Gastrocnemius medialis (tissue), 4 donors: ENCODE results near the gene MSI2. TPM values are rescaled to one million over a fixed set of nuclear protein-coding genes. Genes with fewer than 3 reads are reported as not detected.

Source experiments
- ATAC-seq, 2 donors: fragments of 150-250 bp; one replicate each; pipeline ENCODE4 v1.9.1; 2016
- DNase-seq, 2 donors: peaks; one replicate each; pipeline ENCODE4 v3.0.0-alpha.2; 2019
- H3K27ac ChIP-seq, 4 donors: fragments of 200-600 bp; sonication (generic); 1 replicate in 1 of 4; 2 replicates in 3 of 4; pipeline ENCODE4 v1.5.1; 2016 to 2018; ENCODE audit warnings: mild to moderate bottlenecking in 2 of 4, moderate library complexity in 1 of 4
- H3K27me3 ChIP-seq, 3 donors: fragments of 200-600 bp; sonication (generic) in 2 of 3; 1 replicate in 1 of 3; 2 replicates in 2 of 3; pipeline versions ENCODE4 v1.5.1 to v1.6.0; 2016 to 2019; ENCODE audit warnings: mild to moderate bottlenecking in 1 of 3, moderate library complexity in 1 of 3
- H3K36me3 ChIP-seq, 2 donors: fragments of 200-600 bp; sonication (generic) in 1 of 2; one replicate each; pipeline ENCODE4 v1.5.1; 2017 to 2018
- H3K4me1 ChIP-seq, 2 donors: fragments of 200-600 bp; sonication (generic) in 1 of 2; one replicate each; pipeline ENCODE4 v1.5.1; 2016 to 2017; ENCODE audit warnings: mild to moderate bottlenecking in 2 of 2
- H3K4me3 ChIP-seq, 4 donors: fragments of 200-600 bp; sonication (generic) in 3 of 4; 1 replicate in 1 of 4; 2 replicates in 3 of 4; pipeline ENCODE4 v1.5.1; 2016 to 2019; ENCODE audit warnings: mild to moderate bottlenecking in 2 of 4
- H3K9me3 ChIP-seq, 3 donors: fragments of 200-600 bp; sonication (generic) in 2 of 3; 1 replicate in 1 of 3; 2 replicates in 2 of 3; pipeline ENCODE4 v1.5.1; 2016 to 2019
- CTCF ChIP-seq, 5 experiments: fragments of 450-650 bp in 3 of 5; fragments of 200-600 bp in 2 of 5; sonication (generic) in 2 of 5; IDR thresholded peaks in 4 of 5; conservative IDR thresholded peaks in 1 of 5; 1 replicate in 4 of 5; 2 replicates in 1 of 5; pipeline ENCODE4 v1.5.1; 2016 to 2019; ENCODE audit warnings: antibody characterized with exemption in 5 of 5, mild to moderate bottlenecking in 3 of 5, moderate library complexity in 3 of 5
- POLR2A ChIP-seq, 2 donors: fragments of 450-650 bp; IDR thresholded peaks; one replicate each; pipeline ENCODE4 v1.6.1; 2017; ENCODE audit warnings: antibody characterized with exemption in 2 of 2, mild to moderate bottlenecking in 2 of 2, moderate library complexity in 2 of 2
- in situ Hi-C, 4 donors: fragments of 200-750 bp; cut with MboI; loops; one replicate each; pipeline versions ENCODE4 v1.15.0 to v1.8.0; 2017; ENCODE audit warnings: low sequenced_read_pairs in 4 of 4
- intact Hi-C: fragments of 100-400 bp; cut with DNase I; formaldehyde crosslinking; loops from one replicate; pipeline ENCODE4 v1.15.1; 2023; ENCODE audit warnings: low total_unique reads
- total RNA-seq, 4 donors: library from RNA; depleted of rRNA; stranded (reverse); fragments of >200 nt; gene quantifications; one replicate each; pipeline versions ENCODE4 v1.1.0 to v1.2.3, GENCODE V29; 2016

MSI2 gene
- total RNA-seq, 4 donors from 2014 or later = 33.1 to 66.2 (median 48.5) TPM

GRCh38 chr17:57675427-57676387 is 419.4 kb downstream of the MSI2 start:
- ATAC-seq = no peak
- Histone ChIP-seq H3K27ac (no peak overlapping the region), H3K4me3 (no peak overlapping the region), H3K36me3 (peaks cover 0 to 11% of the 10 kb centered on the region in 2 donors), H3K27me3 (no peaks in the 10 kb centered on the region), H3K9me3 (no peaks in the 10 kb centered on the region), H3K4me1 (peaks cover 0 to 18% of the 10 kb centered on the region in 2 donors)
- in situ Hi-C loops = loop anchor here in 1 of 4 donors (10.0 kb wide), 1 partner anchor 541 kb away; no protein-coding TSS in a partner anchor
- no peak for DNase-seq
- TF ChIP-seq POLR2A (IDR thresholded peaks at IDR 0.05) = no peak
- TF ChIP-seq CTCF (IDR thresholded peaks at IDR 0.05 in 4 of 5, conservative IDR thresholded peaks at IDR 0.05 in 1 of 5) = no peak
- intact Hi-C loops = no loop called here

GRCh38 chr17:57676543-57676942 is 420.2 kb downstream of the MSI2 start:
- in situ Hi-C loops = loop anchor here in 1 of 4 donors (10.0 kb wide), 1 partner anchor 542 kb away; no protein-coding TSS in a partner anchor
- TF ChIP-seq CTCF (IDR thresholded peaks at IDR 0.05 in 4 of 5, conservative IDR thresholded peaks at IDR 0.05 in 1 of 5) (no peak), POLR2A (IDR thresholded peaks at IDR 0.05) (no peak)
- no peak for DNase-seq
- Histone ChIP-seq H3K36me3 (peaks cover 0 to 11% of the 10 kb centered on the region in 2 donors), H3K4me1 (peaks cover 0 to 18% of the 10 kb centered on the region in 2 donors), H3K4me3 (no peak overlapping the region), H3K9me3 (no peaks in the 10 kb centered on the region), H3K27ac (no peak overlapping the region), H3K27me3 (no peaks in the 10 kb centered on the region)
- intact Hi-C loops = no loop called here
- ATAC-seq = no peak

- intact Hi-C loops (no loop called here), in situ Hi-C loops (loop anchor here in 1 of 4 donors (10.0 kb wide), 1 partner anchor 542 kb away; no protein-coding TSS in a partner anchor)
- H3K9me3 ChIP-seq = no peaks in the 10 kb centered on the region
- DNase-seq (no peak), ATAC-seq (no peak)
- H3K4me3 ChIP-seq = no peak overlapping the region
- H3K27me3 ChIP-seq = no peaks in the 10 kb centered on the region
- TF ChIP-seq CTCF (IDR thresholded peaks at IDR 0.05 in 4 of 5, conservative IDR thresholded peaks at IDR 0.05 in 1 of 5) = no peak
- TF ChIP-seq POLR2A (IDR thresholded peaks at IDR 0.05) = no peak
- H3K4me1 ChIP-seq = peaks cover 0 to 18% of the 10 kb centered on the region in 2 donors
- no peak overlapping the region for H3K27ac ChIP-seq
- H3K36me3 ChIP-seq = peaks cover 0 to 11% of the 10 kb centered on the region in 2 donors
Measured at GRCh38 chr17:57677301-57677700, 421.0 kb downstream of the MSI2 start.

- Histone ChIP-seq H3K4me3 (no peak overlapping the region), H3K36me3 (peaks cover 0 to 11% of the 10 kb centered on the region in 2 donors), H3K27me3 (no peaks in the 10 kb centered on the region), H3K9me3 (no peaks in the 10 kb centered on the region), H3K4me1 (peaks cover 0 to 18% of the 10 kb centered on the region in 2 donors), H3K27ac (no peak overlapping the region)
- ATAC-seq = no peak
- TF ChIP-seq POLR2A (IDR thresholded peaks at IDR 0.05) = no peak
- TF ChIP-seq CTCF (IDR thresholded peaks at IDR 0.05 in 4 of 5, conservative IDR thresholded peaks at IDR 0.05 in 1 of 5) = no peak
- DNase-seq = no peak
- intact Hi-C loops = no loop called here
- in situ Hi-C loops = loop anchor here in 1 of 4 donors (10.0 kb wide), 1 partner anchor 543 kb away; no protein-coding TSS in a partner anchor
Measured at GRCh38 chr17:57677858-57678257, 421.5 kb downstream of the MSI2 start.
